ENCODE measurements around the gene NCKAP1. TPM values are rescaled to one million over a fixed set of nuclear protein-coding genes. Genes with fewer than 3 reads are reported as not detected.
"Not testable (repeated sequence)": the region's sequence is repeated elsewhere in the genome, so short reads cannot be mapped to it uniquely, and the experiment has no call there.

Gene NCKAP1
- polyA plus RNA-seq, 2 donors: 46.7 to 82.0 TPM

- WGBS, 2 donors: 88 to 90% methylated on average over 2 of the region's 2 CpGs
These were observed 30.9 kb upstream of the NCKAP1 start for GRCh38 chr2:183069174-183069573.

GRCh38 chr2:183068561-183068960 is 30.3 kb upstream of the NCKAP1 start:
- H3K4me3 ChIP-seq (ENCODE audit: low read depth in 1 of 2, low read length in 2 of 2): no peak overlapping the region
- 74 to 78% methylated on average over 3 of the region's 3 CpGs for WGBS, 2 donors
- H3K27me3 ChIP-seq (ENCODE audit: control insufficient read depth in 1 of 2, insufficient read depth in 2 of 2, low read length in 2 of 2): no peaks in the 10 kb centered on the region
- peaks cover 0 to 3% of the 10 kb centered on the region in 2 donors for H3K4me1 ChIP-seq (ENCODE audit: control insufficient read depth in 2 of 2, insufficient read depth in 2 of 2, low read length in 1 of 2)
- H3K9me3 ChIP-seq (ENCODE audit: control insufficient read depth in 2 of 2, insufficient read depth in 1 of 2, low read depth in 1 of 2, low read length in 1 of 2): peaks cover 0 to 5% of the 10 kb centered on the region in 2 donors
- H3K36me3 ChIP-seq (ENCODE audit: control insufficient read depth in 2 of 2, insufficient read depth in 2 of 2, low read length in 1 of 2): no peaks in the 10 kb centered on the region
- no peak overlapping the region for H3K27ac ChIP-seq (ENCODE audit: low read depth in 2 of 2, low read length in 1 of 2)

More at GRCh38 chr2:183069174-183069573, 30.9 kb upstream of the NCKAP1 start:
- H3K4me3 ChIP-seq (ENCODE audit: low read depth in 1 of 2, low read length in 2 of 2): no peak overlapping the region
- H3K27ac ChIP-seq (ENCODE audit: low read depth in 2 of 2, low read length in 1 of 2): no peak overlapping the region
- peaks cover 0 to 3% of the 10 kb centered on the region in 2 donors for H3K4me1 ChIP-seq (ENCODE audit: control insufficient read depth in 2 of 2, insufficient read depth in 2 of 2, low read length in 1 of 2)
- H3K9me3 ChIP-seq (ENCODE audit: control insufficient read depth in 2 of 2, insufficient read depth in 1 of 2, low read depth in 1 of 2, low read length in 1 of 2): peaks cover 0 to 5% of the 10 kb centered on the region in 2 donors
- no peaks in the 10 kb centered on the region for H3K27me3 ChIP-seq (ENCODE audit: control insufficient read depth in 1 of 2, insufficient read depth in 2 of 2, low read length in 2 of 2)
- H3K36me3 ChIP-seq (ENCODE audit: control insufficient read depth in 2 of 2, insufficient read depth in 2 of 2, low read length in 1 of 2): no peaks in the 10 kb centered on the region

GRCh38 chr2:183063083-183063482 is 24.8 kb upstream of the NCKAP1 start:
- H3K9me3 ChIP-seq (ENCODE audit: control insufficient read depth in 2 of 2, insufficient read depth in 1 of 2, low read depth in 1 of 2, low read length in 1 of 2): no peaks in the 10 kb centered on the region
- WGBS, 2 donors: 28 to 37% methylated on average over 2 of the region's 2 CpGs
- no peaks in the 10 kb centered on the region for H3K4me1 ChIP-seq (ENCODE audit: control insufficient read depth in 2 of 2, insufficient read depth in 2 of 2, low read length in 1 of 2)
- H3K27ac ChIP-seq (ENCODE audit: low read depth in 2 of 2, low read length in 1 of 2): no peak overlapping the region
- H3K4me3 ChIP-seq (ENCODE audit: low read depth in 1 of 2, low read length in 2 of 2): no peak overlapping the region
- H3K36me3 ChIP-seq (ENCODE audit: control insufficient read depth in 2 of 2, insufficient read depth in 2 of 2, low read length in 1 of 2): no peaks in the 10 kb centered on the region
- no peaks in the 10 kb centered on the region for H3K27me3 ChIP-seq (ENCODE audit: control insufficient read depth in 1 of 2, insufficient read depth in 2 of 2, low read length in 2 of 2)

GRCh38 chr2:183060571-183061231 is 22.4 kb upstream of the NCKAP1 start:
- H3K27ac ChIP-seq (ENCODE audit: low read depth in 2 of 2, low read length in 1 of 2): no peak overlapping the region
- no peaks in the 10 kb centered on the region for H3K9me3 ChIP-seq (ENCODE audit: control insufficient read depth in 2 of 2, insufficient read depth in 1 of 2, low read depth in 1 of 2, low read length in 1 of 2)
- H3K4me3 ChIP-seq (ENCODE audit: low read depth in 1 of 2, low read length in 2 of 2): no peak overlapping the region
- WGBS, 2 donors: 90 to 96% methylated on average over 14 of the region's 14 CpGs
- no peaks in the 10 kb centered on the region for H3K27me3 ChIP-seq (ENCODE audit: control insufficient read depth in 1 of 2, insufficient read depth in 2 of 2, low read length in 2 of 2)
- no peaks in the 10 kb centered on the region for H3K4me1 ChIP-seq (ENCODE audit: control insufficient read depth in 2 of 2, insufficient read depth in 2 of 2, low read length in 1 of 2)
- H3K36me3 ChIP-seq (ENCODE audit: control insufficient read depth in 2 of 2, insufficient read depth in 2 of 2, low read length in 1 of 2): no peaks in the 10 kb centered on the region

- Histone ChIP-seq H3K27ac (ENCODE audit: low read depth in 2 of 2, low read length in 1 of 2) (peak overlapping the region in 1 of 2 donors; percentile 24), H3K27me3 (ENCODE audit: control insufficient read depth in 1 of 2, insufficient read depth in 2 of 2, low read length in 2 of 2) (no peaks in the 10 kb centered on the region), H3K4me3 (ENCODE audit: low read depth in 1 of 2, low read length in 2 of 2) (no peak overlapping the region), H3K9me3 (ENCODE audit: control insufficient read depth in 2 of 2, insufficient read depth in 1 of 2, low read depth in 1 of 2, low read length in 1 of 2) (no peaks in the 10 kb centered on the region), H3K4me1 (ENCODE audit: control insufficient read depth in 2 of 2, insufficient read depth in 2 of 2, low read length in 1 of 2) (no peaks in the 10 kb centered on the region), H3K36me3 (ENCODE audit: control insufficient read depth in 2 of 2, insufficient read depth in 2 of 2, low read length in 1 of 2) (no peaks in the 10 kb centered on the region)
- 18 to 39% methylated on average over 1 of the region's 1 CpG for WGBS, 2 donors
These were observed 21.3 kb upstream of the NCKAP1 start for GRCh38 chr2:183059561-183059960.

- Histone ChIP-seq H3K27me3 (ENCODE audit: control insufficient read depth in 1 of 2, insufficient read depth in 2 of 2, low read length in 2 of 2) (no peaks in the 10 kb centered on the region), H3K4me1 (ENCODE audit: control insufficient read depth in 2 of 2, insufficient read depth in 2 of 2, low read length in 1 of 2) (no peaks in the 10 kb centered on the region), H3K9me3 (ENCODE audit: control insufficient read depth in 2 of 2, insufficient read depth in 1 of 2, low read depth in 1 of 2, low read length in 1 of 2) (no peaks in the 10 kb centered on the region), H3K27ac (ENCODE audit: low read depth in 2 of 2, low read length in 1 of 2) (no peak overlapping the region), H3K36me3 (ENCODE audit: control insufficient read depth in 2 of 2, insufficient read depth in 2 of 2, low read length in 1 of 2) (no peaks in the 10 kb centered on the region), H3K4me3 (ENCODE audit: low read depth in 1 of 2, low read length in 2 of 2) (no peak overlapping the region)
- WGBS, 2 donors: 47 to 60% methylated on average over 3 of the region's 3 CpGs
These were observed 19.2 kb upstream of the NCKAP1 start for GRCh38 chr2:183057333-183057985.

GRCh38 chr2:183049420-183049819 is 11.2 kb upstream of the NCKAP1 start:
- Histone ChIP-seq H3K27ac (ENCODE audit: low read depth in 2 of 2, low read length in 1 of 2) (no peak overlapping the region), H3K4me3 (ENCODE audit: low read depth in 1 of 2, low read length in 2 of 2) (no peak overlapping the region), H3K27me3 (ENCODE audit: control insufficient read depth in 1 of 2, insufficient read depth in 2 of 2, low read length in 2 of 2) (no peaks in the 10 kb centered on the region), H3K4me1 (ENCODE audit: control insufficient read depth in 2 of 2, insufficient read depth in 2 of 2, low read length in 1 of 2) (no peaks in the 10 kb centered on the region), H3K36me3 (ENCODE audit: control insufficient read depth in 2 of 2, insufficient read depth in 2 of 2, low read length in 1 of 2) (no peaks in the 10 kb centered on the region), H3K9me3 (ENCODE audit: control insufficient read depth in 2 of 2, insufficient read depth in 1 of 2, low read depth in 1 of 2, low read length in 1 of 2) (no peaks in the 10 kb centered on the region)
- WGBS, 2 donors: 66 to 71% methylated on average over 5 of the region's 5 CpGs

GRCh38 chr2:183047486-183048125 is 9.3 kb upstream of the NCKAP1 start:
- not testable (repeated sequence) for H3K36me3 ChIP-seq (ENCODE audit: control insufficient read depth in 2 of 2, insufficient read depth in 2 of 2, low read length in 1 of 2); H3K9me3 ChIP-seq (ENCODE audit: control insufficient read depth in 2 of 2, insufficient read depth in 1 of 2, low read depth in 1 of 2, low read length in 1 of 2); H3K4me3 ChIP-seq (ENCODE audit: low read depth in 1 of 2, low read length in 2 of 2); H3K4me1 ChIP-seq (ENCODE audit: control insufficient read depth in 2 of 2, insufficient read depth in 2 of 2, low read length in 1 of 2); H3K27me3 ChIP-seq (ENCODE audit: control insufficient read depth in 1 of 2, insufficient read depth in 2 of 2, low read length in 2 of 2); H3K27ac ChIP-seq (ENCODE audit: low read depth in 2 of 2, low read length in 1 of 2)
- 86 to 93% methylated on average over 5 of the region's 5 CpGs for WGBS, 2 donors

GRCh38 chr2:183043580-183043979 is 5.3 kb upstream of the NCKAP1 start:
- 82 to 85% methylated on average over 8 of the region's 8 CpGs for WGBS, 2 donors
- H3K4me1 ChIP-seq (ENCODE audit: control insufficient read depth in 2 of 2, insufficient read depth in 2 of 2, low read length in 1 of 2): not testable (repeated sequence)

More at GRCh38 chr2:183043580-183043979, 5.3 kb upstream of the NCKAP1 start:
- not testable (repeated sequence) for H3K4me3 ChIP-seq (ENCODE audit: low read depth in 1 of 2, low read length in 2 of 2); H3K9me3 ChIP-seq (ENCODE audit: control insufficient read depth in 2 of 2, insufficient read depth in 1 of 2, low read depth in 1 of 2, low read length in 1 of 2); H3K27ac ChIP-seq (ENCODE audit: low read depth in 2 of 2, low read length in 1 of 2); H3K36me3 ChIP-seq (ENCODE audit: control insufficient read depth in 2 of 2, insufficient read depth in 2 of 2, low read length in 1 of 2); H3K27me3 ChIP-seq (ENCODE audit: control insufficient read depth in 1 of 2, insufficient read depth in 2 of 2, low read length in 2 of 2)
